Esophagus (tissue), 2 donors: ENCODE data around the gene MAPKAP1. TPM values are rescaled to one million over a fixed set of nuclear protein-coding genes. Genes with fewer than 3 reads are reported as not detected.

ENCODE experiments used
- H3K27ac ChIP-seq, 2 donors: one replicate each; pipeline ENCODE4 v1.5.1; 2013; ENCODE audit warnings: low read depth in 2 of 2, mild to moderate bottlenecking in 2 of 2, inconsistent platforms in 1 of 2, low read length in 1 of 2, moderate library complexity in 1 of 2
- H3K27me3 ChIP-seq, 2 donors: one replicate each; pipeline ENCODE4 v1.6.1; 2013; ENCODE audit warnings: low read length in 2 of 2, control low read depth in 1 of 2, mild to moderate bottlenecking in 1 of 2; ENCODE audit not compliant: insufficient read depth in 2 of 2, control insufficient read depth in 1 of 2
- H3K36me3 ChIP-seq, 2 donors: one replicate each; pipeline ENCODE4 v1.6.1; 2013; ENCODE audit warnings: low read length in 1 of 2; ENCODE audit not compliant: control insufficient read depth in 2 of 2, insufficient read depth in 2 of 2
- H3K4me1 ChIP-seq, 2 donors: one replicate each; pipeline ENCODE4 v1.6.1; 2013; ENCODE audit warnings: low read length in 1 of 2; ENCODE audit not compliant: control insufficient read depth in 2 of 2, insufficient read depth in 2 of 2
- H3K4me3 ChIP-seq, 2 donors: one replicate each; pipeline ENCODE4 v1.5.1; 2013; ENCODE audit warnings: low read length in 2 of 2, mild to moderate bottlenecking in 2 of 2, low read depth in 1 of 2, moderate library complexity in 1 of 2
- H3K9me3 ChIP-seq, 2 donors: one replicate each; pipeline ENCODE4 v1.6.1; 2013; ENCODE audit warnings: mild to moderate bottlenecking in 2 of 2, low read depth in 1 of 2, low read length in 1 of 2, moderate library complexity in 1 of 2; ENCODE audit not compliant: control insufficient read depth in 2 of 2, insufficient read depth in 1 of 2
- WGBS, 2 donors: extraction: QIAGEN DNeasy Blood & Tissue Kit; methylation state at CpG; one replicate each; pipeline ENCODE4 v1.1.7; 2013; 5-methylcytosine and 5-hydroxymethylcytosine counted together
- polyA plus RNA-seq, 2 donors: library from polyadenylated mRNA; stranded (reverse); fragments of 200-250 nt; gene quantifications; one replicate each; pipeline ENCODE4 v1.2.3, GENCODE V29; 2013
- donor health status: healthy with polysubstance abuse.
- donor health status: Bipolar disorder and iron deficiency.

MAPKAP1 gene
- polyA plus RNA-seq, 2 donors = 41.4 to 49.4 TPM

- H3K36me3 ChIP-seq = peaks cover 0 to 3% of the 10 kb centered on the region in 2 donors
- H3K27ac ChIP-seq = no peak overlapping the region
- H3K27me3 ChIP-seq = no peaks in the 10 kb centered on the region
- H3K4me1 ChIP-seq = no peaks in the 10 kb centered on the region
- 95 to 96% methylated on average over 5 of the region's 5 CpGs for WGBS, 2 donors
- no peak overlapping the region for H3K4me3 ChIP-seq
- no peaks in the 10 kb centered on the region for H3K9me3 ChIP-seq
These were observed 25.4 kb downstream of the MAPKAP1 start for GRCh38 chr9:125681657-125682056.

GRCh38 chr9:125681086-125681622, 25.9 kb downstream of the MAPKAP1 start:
- Histone ChIP-seq H3K27ac (no peak overlapping the region), H3K4me1 (no peaks in the 10 kb centered on the region), H3K36me3 (peaks cover 0 to 3% of the 10 kb centered on the region in 2 donors), H3K4me3 (no peak overlapping the region), H3K9me3 (no peaks in the 10 kb centered on the region), H3K27me3 (no peaks in the 10 kb centered on the region)
- 88 to 90% methylated on average over 3 of the region's 3 CpGs for WGBS, 2 donors

GRCh38 chr9:125680445-125680844, 26.6 kb downstream of the MAPKAP1 start:
- Histone ChIP-seq H3K9me3 (no peaks in the 10 kb centered on the region), H3K36me3 (peaks cover 0 to 3% of the 10 kb centered on the region in 2 donors), H3K27ac (no peak overlapping the region), H3K4me1 (no peaks in the 10 kb centered on the region), H3K27me3 (no peaks in the 10 kb centered on the region), H3K4me3 (no peak overlapping the region)

GRCh38 chr9:125679597-125680189, 27.3 kb downstream of the MAPKAP1 start:
- Histone ChIP-seq H3K4me3 (no peak overlapping the region), H3K36me3 (no peaks in the 10 kb centered on the region), H3K9me3 (no peaks in the 10 kb centered on the region), H3K27me3 (no peaks in the 10 kb centered on the region), H3K27ac (no peak overlapping the region), H3K4me1 (no peaks in the 10 kb centered on the region)
- 59 to 75% methylated on average over 8 of the region's 8 CpGs for WGBS, 2 donors

- H3K4me1 ChIP-seq = no peaks in the 10 kb centered on the region
- WGBS, 2 donors = 71 to 77% methylated on average over 3 of the region's 3 CpGs
- no peak overlapping the region for H3K27ac ChIP-seq
- no peaks in the 10 kb centered on the region for H3K9me3 ChIP-seq
- no peaks in the 10 kb centered on the region for H3K27me3 ChIP-seq
- no peak overlapping the region for H3K4me3 ChIP-seq
- H3K36me3 ChIP-seq = no peaks in the 10 kb centered on the region
These were observed 31.7 kb downstream of the MAPKAP1 start for GRCh38 chr9:125674981-125675973.

GRCh38 chr9:125672876-125673275, 34.1 kb downstream of the MAPKAP1 start:
- Histone ChIP-seq H3K4me3 (no peak overlapping the region), H3K27ac (no peak overlapping the region), H3K9me3 (no peaks in the 10 kb centered on the region), H3K27me3 (no peaks in the 10 kb centered on the region), H3K36me3 (no peaks in the 10 kb centered on the region), H3K4me1 (no peaks in the 10 kb centered on the region)
- WGBS, 2 donors = 94 to 95% methylated on average over 3 of the region's 3 CpGs

GRCh38 chr9:125663127-125663526, 43.9 kb downstream of the MAPKAP1 start:
- 48 to 52% methylated on average over 3 of the region's 3 CpGs for WGBS, 2 donors
- H3K36me3 ChIP-seq = no peaks in the 10 kb centered on the region
- H3K4me3 ChIP-seq = no peak overlapping the region
- no peaks in the 10 kb centered on the region for H3K27me3 ChIP-seq
- H3K27ac ChIP-seq = peak overlapping the region in 1 of 2 donors; percentile 31
- H3K4me1 ChIP-seq = no peaks in the 10 kb centered on the region
- H3K9me3 ChIP-seq = no peaks in the 10 kb centered on the region

GRCh38 chr9:125660557-125660956, 46.5 kb downstream of the MAPKAP1 start:
- Histone ChIP-seq H3K36me3 (peaks cover 0 to 5% of the 10 kb centered on the region in 2 donors), H3K9me3 (no peaks in the 10 kb centered on the region), H3K27me3 (no peaks in the 10 kb centered on the region), H3K27ac (no peak overlapping the region), H3K4me1 (no peaks in the 10 kb centered on the region), H3K4me3 (no peak overlapping the region)
- 82 to 93% methylated on average over 6 of the region's 6 CpGs for WGBS, 2 donors

GRCh38 chr9:125659954-125660353, 47.1 kb downstream of the MAPKAP1 start:
- Histone ChIP-seq H3K4me1 (no peaks in the 10 kb centered on the region), H3K9me3 (no peaks in the 10 kb centered on the region), H3K36me3 (peaks cover 0 to 5% of the 10 kb centered on the region in 2 donors), H3K4me3 (no peak overlapping the region), H3K27me3 (no peaks in the 10 kb centered on the region), H3K27ac (no peak overlapping the region)
- 62% methylated on average over 4 of the region's 4 CpGs for WGBS, 2 donors
